ENCODE measurements around the gene CMKLR1. TPM values are rescaled to one million over a fixed set of nuclear protein-coding genes. Genes with fewer than 3 reads are reported as not detected.

Gene CMKLR1
- total and polyA plus RNA-seq, 9 of the 15 experiments (the other 6 are each of a cell fraction or from before 2014, with no cell fraction given) = 0.11 to 1.4 (median 0.20) TPM

DNA sequence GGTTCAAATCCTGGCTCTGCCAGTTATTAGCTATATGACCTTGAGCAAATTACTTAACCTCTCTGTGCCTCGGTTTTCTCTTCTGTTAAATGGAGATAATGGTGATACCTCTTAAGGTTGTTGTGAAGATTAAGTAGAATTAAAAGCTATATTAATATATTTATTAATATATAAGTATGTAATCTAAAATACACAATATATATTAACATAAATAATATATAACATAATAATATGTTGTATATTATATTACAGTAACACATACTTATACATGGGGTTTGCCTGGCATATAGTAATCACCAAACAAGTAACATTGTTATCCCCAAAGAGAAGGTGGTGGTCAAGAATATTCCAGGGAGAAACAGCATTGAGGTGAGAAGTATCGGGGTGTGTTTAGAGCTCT is 92.0 kb downstream of the CMKLR1 start:
- no peak overlapping the region for H3K4me3 ChIP-seq
- no peak overlapping the region for H3K9ac ChIP-seq (ENCODE audit: insufficient read depth in 1 of 2, low read depth in 2 of 2, low read length in 2 of 2)
- in situ Hi-C loops (cut with MboI) = no loop called here
- POLR2A ChIA-PET = no interaction called here
- DNase-seq (ENCODE audit: extremely low read depth in 1 of 4, low spot score in 3 of 4) (no peak), ATAC-seq (no peak), FAIRE-seq (no peak)
- no peak for TF ChIP-seq TBP (optimal IDR thresholded peaks at IDR 0.05; ENCODE audit: low read depth, low read length)
- TF ChIP-seq ZNF644 (tag; IDR thresholded peaks at IDR 0.05; ENCODE audit: low read depth) = no peak
- no peak for TF ChIP-seq ZNF121 (CRISPR knock-in tag; conservative IDR thresholded peaks at IDR 0.05)
- no peak for TF ChIP-seq ZNF384 (IDR thresholded peaks at IDR 0.05; ENCODE audit: low read depth, low read length)
- TF ChIP-seq ZNF24 (IDR thresholded peaks at IDR 0.05) = no peak
- TF ChIP-seq MEIS2 (IDR thresholded peaks at IDR 0.05; ENCODE audit: partially characterized antibody) = no peak
- TF ChIP-seq RBM17 (IDR thresholded peaks at IDR 0.05; ENCODE audit: borderline replicate concordance, low read depth, low read length) = no peak
- TF ChIP-seq EP400 (IDR thresholded peaks at IDR 0.05) = no peak
- no peak for TF ChIP-seq FOXJ2 (tag; IDR thresholded peaks at IDR 0.05)
- TF ChIP-seq, protein P1, sequence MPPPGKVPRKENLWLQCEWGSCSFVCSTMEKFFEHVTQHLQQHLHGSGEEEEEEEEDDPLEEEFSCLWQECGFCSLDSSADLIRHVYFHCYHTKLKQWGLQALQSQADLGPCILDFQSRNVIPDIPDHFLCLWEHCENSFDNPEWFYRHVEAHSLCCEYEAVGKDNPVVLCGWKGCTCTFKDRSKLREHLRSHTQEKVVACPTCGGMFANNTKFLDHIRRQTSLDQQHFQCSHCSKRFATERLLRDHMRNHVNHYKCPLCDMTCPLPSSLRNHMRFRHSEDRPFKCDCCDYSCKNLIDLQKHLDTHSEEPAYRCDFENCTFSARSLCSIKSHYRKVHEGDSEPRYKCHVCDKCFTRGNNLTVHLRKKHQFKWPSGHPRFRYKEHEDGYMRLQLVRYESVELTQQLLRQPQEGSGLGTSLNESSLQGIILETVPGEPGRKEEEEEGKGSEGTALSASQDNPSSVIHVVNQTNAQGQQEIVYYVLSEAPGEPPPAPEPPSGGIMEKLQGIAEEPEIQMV (tag; conservative IDR thresholded peaks at IDR 0.05; ENCODE audit: low read depth) = no peak
- no peaks in the 10 kb centered on the region for H3K9me1 ChIP-seq (ENCODE audit: control insufficient read depth, insufficient read depth, low read length)
- no TSS peak for BruUV-seq (replicated peaks)
- no peak overlapping the region for H2AFZ ChIP-seq (ENCODE audit: low read depth, low read length)
- no peaks in the 10 kb centered on the region for H3K79me2 ChIP-seq (ENCODE audit: control insufficient read depth, insufficient read depth, low read length)
- CTCF ChIA-PET (ENCODE audit: low intra/inter-chr PET ratio) = no interaction called here
- H3K4me2 ChIP-seq (ENCODE audit: insufficient read depth, low read length) = no peak overlapping the region
- 2% methylated on average over 2 of the region's 2 CpGs for WGBS (ENCODE audit: insufficient coverage, low coverage, missing lambda C conversion rate)
- peaks cover 0 to 12% of the 10 kb centered on the region in 2 experiments; a peak in 4 of 5 replicates for H3K27me3 ChIP-seq (ENCODE audit: control insufficient read depth in 2 of 2, insufficient read depth in 2 of 2, low read length in 2 of 2)
- H3K36me3 ChIP-seq (ENCODE audit: control insufficient read depth, insufficient read depth, low read length) = no peaks in the 10 kb centered on the region
- no peaks in the 10 kb centered on the region for H3K9me3 ChIP-seq (replicated peaks; ENCODE audit: control insufficient read depth, insufficient read depth, low read depth, low read length)
- no peaks in the 10 kb centered on the region for H3K4me1 ChIP-seq (replicated peaks in 1 of 2; ENCODE audit: control insufficient read depth in 2 of 2, insufficient read depth in 2 of 2, low read length in 2 of 2)
- no peak overlapping the region for H3K27ac ChIP-seq (ENCODE audit: extremely low read depth, low read depth, low read length)
- peaks cover 3% of the 10 kb centered on the region; the same call in 1 of the 2 replicates for H4K20me1 ChIP-seq (replicated peaks; ENCODE audit: control insufficient read depth, insufficient read depth, low read length)
- intact Hi-C loops (cut with micrococcal nuclease) = no loop called here

Data from K562 (cell line).